K562 (cell line): ENCODE measurements around the gene EFNA5.

Source experiments
- CBFB ChIP-seq: sonication (generic); formaldehyde crosslinking; IDR thresholded peaks from 2 replicates; pipeline ENCODE4 v1.4.0; 2020; ENCODE audit warnings: mild to moderate bottlenecking, missing genetic modification reagents
- EP300 ChIP-seq: IDR thresholded peaks from 2 replicates; pipeline ENCODE4 v1.6.1; 2012; ENCODE audit warnings: low read length, improper control_type of control experiment
- HDAC2 ChIP-seq: fragments of 450-650 bp; IDR thresholded peaks from 2 replicates; pipeline ENCODE4 v1.6.1; 2016; ENCODE audit warnings: mild to moderate bottlenecking
- PHB2 ChIP-seq: fragments of 450-650 bp; IDR thresholded peaks from 2 replicates; pipeline ENCODE4 v1.6.1; 2017; ENCODE audit warnings: low read depth
- RCOR1 ChIP-seq, 2 experiments: IDR thresholded peaks; 2 replicates each; pipeline ENCODE4 v1.6.1; 2012; ENCODE audit warnings: low read depth in 2 of 2, low read length in 2 of 2, borderline replicate concordance in 1 of 2, improper control_type of control experiment in 1 of 2
- TAF15 ChIP-seq: fragments of 200-400 bp; formaldehyde crosslinking; IDR thresholded peaks from 2 replicates; pipeline ENCODE4 v1.6.1; 2017; ENCODE audit warnings: mild to moderate bottlenecking, low read depth, low read length, moderate library complexity
- ZNF23 ChIP-seq: fragments of 250-450 bp; sonication (Bioruptor Pico); IDR thresholded peaks from 2 replicates; pipeline ENCODE4 v1.4.0; 2020; ENCODE audit warnings: mild to moderate bottlenecking
- TF ChIP-seq, protein P1 (sequence below), 2 experiments: fragments of 450-650 bp in 1 of 2; sonication (generic) in 1 of 2; formaldehyde crosslinking in 1 of 2; IDR thresholded peaks in 1 of 2; conservative IDR thresholded peaks in 1 of 2; 2 replicates each; pipeline versions ENCODE4 v1.6.1 to v1.8.1; 2016 to 2023; ENCODE audit warnings: mild to moderate bottlenecking in 2 of 2, moderate library complexity in 2 of 2, inconsistent platforms in 1 of 2, missing genetic modification reagents in 1 of 2
- TF ChIP-seq, protein P2 (sequence below), 3 experiments: IDR thresholded peaks in 2 of 3; conservative IDR thresholded peaks in 1 of 3; 2 replicates each; pipeline ENCODE4 v1.5.1; 2011 to 2012; ENCODE audit warnings: low read length in 3 of 3, mild to moderate bottlenecking in 3 of 3, control low read depth in 2 of 3, improper control_type of control experiment in 1 of 3, inconsistent platforms in 1 of 3, low read depth in 1 of 3, mixed read lengths in 1 of 3, moderate library complexity in 1 of 3; ENCODE audit not compliant: insufficient read depth in 2 of 3

DNA sequence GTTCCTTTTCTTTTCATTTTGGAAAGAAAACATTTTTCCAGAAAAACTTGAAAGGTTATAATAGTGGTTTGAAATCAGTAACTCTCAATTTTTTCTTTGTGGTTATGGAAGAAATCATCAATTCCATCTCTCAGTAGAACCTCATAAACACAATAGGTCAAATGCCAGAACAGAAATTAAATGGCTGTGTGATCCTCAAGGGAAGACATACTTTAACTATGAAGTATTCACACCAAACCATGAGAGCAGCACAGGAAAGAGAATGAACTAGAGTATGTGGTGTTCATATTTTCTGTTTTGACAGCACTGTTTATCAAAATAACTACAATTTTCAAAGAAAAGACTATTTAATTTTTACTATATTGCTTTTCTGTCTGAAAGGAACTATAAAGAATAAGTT lies 29.7 kb upstream of the EFNA5 start:
- TF ChIP-seq RCOR1 (IDR thresholded peaks at IDR 0.05; ENCODE audit: borderline replicate concordance in 1 of 2, low read depth in 2 of 2, low read length in 2 of 2) (no peak), EP300 (no peak), HDAC2 (no peak), PHB2 (no peak), ZNF23 (CRISPR knock-in tag) (no peak), CBFB (no peak), TAF15 (no peak)
- TF ChIP-seq, protein P1, sequence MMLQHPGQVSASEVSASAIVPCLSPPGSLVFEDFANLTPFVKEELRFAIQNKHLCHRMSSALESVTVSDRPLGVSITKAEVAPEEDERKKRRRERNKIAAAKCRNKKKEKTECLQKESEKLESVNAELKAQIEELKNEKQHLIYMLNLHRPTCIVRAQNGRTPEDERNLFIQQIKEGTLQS (IDR thresholded peaks at IDR 0.05), result no peak
- TF ChIP-seq, protein P1 (CRISPR knock-in tag; conservative IDR thresholded peaks at IDR 0.05), result no peak
- TF ChIP-seq, protein P2, sequence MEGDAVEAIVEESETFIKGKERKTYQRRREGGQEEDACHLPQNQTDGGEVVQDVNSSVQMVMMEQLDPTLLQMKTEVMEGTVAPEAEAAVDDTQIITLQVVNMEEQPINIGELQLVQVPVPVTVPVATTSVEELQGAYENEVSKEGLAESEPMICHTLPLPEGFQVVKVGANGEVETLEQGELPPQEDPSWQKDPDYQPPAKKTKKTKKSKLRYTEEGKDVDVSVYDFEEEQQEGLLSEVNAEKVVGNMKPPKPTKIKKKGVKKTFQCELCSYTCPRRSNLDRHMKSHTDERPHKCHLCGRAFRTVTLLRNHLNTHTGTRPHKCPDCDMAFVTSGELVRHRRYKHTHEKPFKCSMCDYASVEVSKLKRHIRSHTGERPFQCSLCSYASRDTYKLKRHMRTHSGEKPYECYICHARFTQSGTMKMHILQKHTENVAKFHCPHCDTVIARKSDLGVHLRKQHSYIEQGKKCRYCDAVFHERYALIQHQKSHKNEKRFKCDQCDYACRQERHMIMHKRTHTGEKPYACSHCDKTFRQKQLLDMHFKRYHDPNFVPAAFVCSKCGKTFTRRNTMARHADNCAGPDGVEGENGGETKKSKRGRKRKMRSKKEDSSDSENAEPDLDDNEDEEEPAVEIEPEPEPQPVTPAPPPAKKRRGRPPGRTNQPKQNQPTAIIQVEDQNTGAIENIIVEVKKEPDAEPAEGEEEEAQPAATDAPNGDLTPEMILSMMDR (IDR thresholded peaks at IDR 0.05 in 2 of 3, conservative IDR thresholded peaks at IDR 0.05 in 1 of 3; ENCODE audit: insufficient read depth in 2 of 3, low read depth in 1 of 3, low read length in 3 of 3), result no peak
